ENCODE data around the gene CNNM1.

Gene CNNM1

GRCh38 chr10:99418910-99419624 is 89.9 kb downstream of the CNNM1 start:
- no peak for DNase-seq

- DNase-seq, result no peak
Measured at GRCh38 chr10:99419688-99420087, 90.5 kb downstream of the CNNM1 start.

- DNase-seq, result no peak
Measured at GRCh38 chr10:99421233-99421739, 92.1 kb downstream of the CNNM1 start.

DNA sequence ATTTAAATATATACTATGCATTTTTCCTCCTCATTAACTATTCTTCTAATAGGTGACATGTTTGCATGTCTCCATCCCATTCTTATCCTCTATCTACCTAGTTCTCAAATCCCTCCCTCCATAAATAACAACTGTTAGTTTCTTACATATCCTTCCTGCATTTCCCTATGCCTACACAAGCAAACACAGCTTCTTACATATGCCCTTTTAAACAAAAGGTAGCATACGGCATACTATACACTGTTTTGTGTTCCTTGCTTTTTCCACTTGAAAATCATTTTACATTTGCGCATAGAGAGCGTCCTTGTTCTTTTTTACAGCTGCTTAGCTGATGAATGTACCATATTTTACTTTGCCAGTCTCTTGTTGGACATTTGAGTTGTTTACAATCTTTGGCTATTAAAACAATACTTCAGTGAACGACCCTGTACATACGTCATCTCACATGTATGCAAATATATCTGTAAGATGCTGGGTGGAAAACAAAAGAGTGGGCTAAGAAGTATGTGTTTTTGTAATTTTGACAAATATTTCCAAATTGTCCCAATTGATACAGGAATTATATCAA is 93.5 kb downstream of the CNNM1 start:
- no peak for DNase-seq

DNA sequence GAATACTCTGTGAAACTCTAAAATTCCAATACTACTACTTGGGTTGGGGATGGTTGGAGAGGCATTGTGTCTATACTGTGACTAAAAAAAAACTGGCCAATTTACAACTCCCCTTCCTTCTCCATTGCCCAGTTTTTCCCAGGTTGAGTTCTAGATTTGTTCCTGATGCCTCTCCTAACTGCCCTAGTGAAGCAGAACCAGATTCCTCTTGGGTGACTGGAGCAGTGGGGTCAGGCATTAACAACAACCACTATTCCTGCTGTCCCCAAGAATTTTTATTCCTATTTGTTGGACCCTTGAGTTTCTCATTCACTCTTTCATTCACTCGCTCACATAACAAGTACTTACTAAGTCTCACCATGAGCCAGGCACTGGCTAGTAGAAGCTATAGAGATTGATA is 95.5 kb downstream of the CNNM1 start:
- DNase-seq, result no peak

DNA sequence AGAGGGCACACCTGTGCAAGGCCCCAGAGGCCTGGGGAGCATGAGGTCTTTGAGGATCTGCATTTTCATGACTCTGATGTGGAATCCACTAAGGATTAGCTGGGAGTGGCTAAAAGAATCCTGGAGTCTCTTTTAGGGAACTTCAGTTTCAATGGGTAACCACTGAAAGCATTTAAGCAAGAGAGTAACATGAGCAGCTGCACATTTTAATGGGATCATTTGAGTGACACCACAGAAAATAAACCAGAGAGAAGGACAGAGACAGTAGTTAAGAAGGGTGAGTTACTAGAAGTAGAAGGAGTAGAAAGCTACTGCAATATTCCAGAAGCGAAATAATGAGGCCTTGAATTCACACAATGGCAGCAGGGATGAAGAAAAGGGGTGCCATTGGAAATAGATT is 96.0 kb downstream of the CNNM1 start:
- no peak for DNase-seq

- no peak for DNase-seq
Measured at GRCh38 chr10:99426689-99427088, 97.5 kb downstream of the CNNM1 start.

DNA sequence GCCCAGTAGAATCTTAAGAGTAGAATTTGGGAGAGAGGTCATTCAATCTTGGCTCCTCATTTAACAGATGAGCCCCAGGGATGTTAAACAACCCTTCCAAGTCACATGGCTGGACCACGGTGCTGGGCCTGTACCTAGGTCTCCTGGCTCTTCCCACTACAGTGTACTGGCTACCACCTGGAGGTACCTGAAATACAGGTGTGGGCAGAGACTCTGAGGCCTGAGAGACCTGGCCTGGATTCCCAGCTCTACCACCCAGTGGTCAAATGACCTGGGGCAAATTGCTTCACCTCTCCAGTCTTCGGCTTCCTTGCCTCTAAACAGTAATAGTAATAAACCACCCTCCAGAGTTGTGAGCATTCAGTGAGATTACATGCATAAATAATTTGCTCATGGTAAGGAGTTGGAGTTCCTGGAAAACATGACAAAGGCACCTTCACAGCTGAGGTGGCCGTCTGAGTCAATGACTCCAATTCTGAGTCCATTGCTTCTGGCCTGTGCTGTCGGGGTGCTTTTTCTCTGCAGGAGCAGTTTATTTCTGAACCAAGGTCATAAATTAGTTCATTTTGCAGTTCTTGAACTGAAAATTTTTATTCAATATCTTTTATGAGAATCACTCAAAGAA is 98.5 kb downstream of the CNNM1 start:
- no peak for DNase-seq

- DNase-seq, result no peak
Measured at GRCh38 chr10:99429517-99430095, 100.5 kb downstream of the CNNM1 start.

DNA sequence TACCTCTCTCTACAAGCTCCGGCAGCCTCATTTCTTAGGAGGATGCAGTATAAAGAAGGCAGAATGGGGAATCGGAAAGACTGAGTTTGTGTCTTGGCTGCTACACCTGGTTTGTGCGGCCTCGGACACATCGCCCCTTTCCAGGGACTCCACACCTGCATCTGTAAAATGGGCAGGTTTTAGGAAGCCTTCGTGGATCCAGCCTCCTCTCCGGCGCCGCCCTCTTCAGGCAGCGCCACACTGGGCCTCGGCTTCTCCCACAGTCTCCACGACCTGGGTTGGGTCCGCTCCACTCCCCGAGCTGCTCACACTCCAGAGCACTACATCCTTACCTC is 100.9 kb downstream of the CNNM1 start:
- no peak for DNase-seq

DNA sequence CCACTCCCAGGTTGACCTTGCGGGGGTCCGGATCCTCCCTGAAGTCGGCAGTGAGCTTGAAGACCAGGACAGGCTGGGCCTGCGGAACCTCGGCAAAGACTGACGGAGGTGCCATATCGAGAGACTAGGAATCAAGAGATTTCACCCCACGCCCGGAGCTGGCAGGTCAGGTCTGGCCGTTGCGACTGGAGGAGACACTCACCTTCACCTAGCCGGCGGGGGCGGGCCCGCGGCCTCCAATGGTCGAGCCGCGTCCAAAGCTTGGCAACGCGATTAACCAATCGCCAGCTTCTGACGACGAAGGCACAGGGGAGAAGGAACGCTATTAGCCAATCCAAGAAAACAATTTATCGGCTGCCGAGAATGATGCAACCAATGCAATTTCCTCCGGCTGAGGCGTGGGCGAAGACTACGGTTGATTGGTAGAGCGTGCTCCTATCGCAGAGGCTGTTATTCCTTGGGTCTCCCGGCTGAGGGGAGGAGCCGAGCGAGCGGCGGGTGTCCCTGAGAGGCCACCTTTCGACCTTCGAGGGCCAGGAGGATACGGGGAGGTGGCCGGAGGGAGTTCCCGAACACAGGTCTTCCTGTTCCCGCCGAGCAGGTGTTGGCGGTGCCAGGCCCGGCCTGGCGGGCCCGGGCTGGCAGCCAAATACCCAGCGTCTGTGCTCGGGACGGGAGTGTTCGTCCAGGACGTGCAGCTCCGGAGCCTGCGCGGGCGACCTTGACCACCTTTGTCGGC is 101.5 kb downstream of the CNNM1 start, which contains the start of gene GOT1:
GOT1 (minus strand) TSS at position 174 of the 739 bp plus-strand sequence; CDS start at position 115, 59 bp downstream.
- peak; percentile 95 for DNase-seq

GRCh38 chr10:99431190-99431760 is 102.1 kb downstream of the CNNM1 start:
- no peak for DNase-seq

- DNase-seq, result no peak
Measured at GRCh38 chr10:99432047-99432446, 102.9 kb downstream of the CNNM1 start.

GRCh38 chr10:99432881-99433280 is 103.7 kb downstream of the CNNM1 start:
- DNase-seq, result no peak

GRCh38 chr10:99433378-99434020 is 104.3 kb downstream of the CNNM1 start:
- no peak for DNase-seq

DNA sequence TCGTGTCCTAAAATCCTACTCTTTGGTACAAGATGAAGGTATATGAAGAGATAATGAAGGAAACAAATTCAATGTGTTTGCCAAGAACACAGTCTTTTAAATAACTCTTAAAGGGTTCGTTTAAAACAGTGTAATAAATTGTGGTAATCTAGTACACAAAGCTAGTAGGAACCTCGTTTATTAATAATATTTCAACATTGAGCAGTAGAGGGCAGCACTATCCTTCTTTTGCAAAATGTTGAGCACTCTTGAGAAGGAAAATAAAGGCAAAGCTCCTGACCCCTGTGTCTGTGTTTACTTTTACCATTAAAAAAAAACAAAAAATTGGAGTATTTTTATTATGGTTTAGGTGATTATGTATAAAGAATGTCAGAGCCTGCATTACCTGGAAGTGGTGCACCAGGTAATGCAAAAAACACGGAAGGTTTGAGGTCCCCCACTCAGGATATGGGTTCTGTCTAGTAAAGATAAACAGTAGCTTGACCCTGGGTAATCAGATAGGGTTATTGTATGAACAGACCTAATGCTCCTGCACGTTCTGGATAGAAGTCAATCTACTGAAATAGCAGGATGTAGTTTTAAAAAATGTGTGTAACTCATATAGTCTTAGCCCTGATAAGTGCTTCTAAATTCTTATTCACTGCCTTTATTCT is 107.0 kb downstream of the CNNM1 start:
- no peak for DNase-seq

DNA sequence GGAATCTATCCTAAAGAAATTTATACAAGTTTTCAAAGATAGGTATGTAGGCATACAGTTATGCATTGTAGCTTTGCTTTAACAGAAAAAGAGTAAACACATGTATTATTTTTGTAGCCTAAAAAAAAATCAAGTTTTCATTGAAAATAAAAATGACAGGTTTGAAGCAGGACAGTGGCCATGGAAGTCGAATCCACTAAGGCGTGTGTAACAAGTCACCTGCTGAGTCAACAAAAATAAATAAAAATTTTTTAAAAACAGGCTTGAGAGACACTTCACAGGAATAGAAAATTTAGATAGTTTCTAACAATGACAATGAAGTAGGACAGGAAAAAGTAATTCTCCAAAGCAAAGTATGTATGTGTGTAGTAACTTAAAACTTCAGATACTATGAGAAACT is 109.7 kb downstream of the CNNM1 start:
- no peak for DNase-seq

DNA sequence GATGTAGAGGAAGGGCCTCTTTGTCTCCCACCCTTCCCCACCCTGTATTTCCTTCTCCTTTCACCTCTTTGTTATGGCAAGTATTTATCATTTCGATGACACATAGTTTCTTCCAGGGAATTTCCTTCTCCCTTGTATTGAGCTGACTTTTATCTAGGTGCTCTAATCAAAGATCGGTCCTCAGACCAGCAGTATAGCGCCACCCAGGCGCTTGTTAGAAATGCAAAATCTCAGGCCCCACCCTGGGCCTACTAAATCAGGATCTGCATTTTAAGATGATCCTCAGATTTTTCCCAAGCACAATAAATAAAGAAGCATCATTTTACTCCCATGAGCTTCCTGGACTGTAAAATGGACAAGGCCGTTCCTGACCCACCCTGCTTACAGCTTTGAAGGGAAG is 113.2 kb downstream of the CNNM1 start:
- no peak for DNase-seq

GRCh38 chr10:99443500-99443899 is 114.3 kb downstream of the CNNM1 start:
- no peak for DNase-seq
